Middle frontal gyrus (tissue), 1 donor: ENCODE data around the gene HSPA4.
A peak's percentile ranks its signal among the peaks of the same experiment; 100 is the strongest.
"Not testable (repeated sequence)": the region's sequence is repeated elsewhere in the genome, so short reads cannot be mapped to it uniquely, and the experiment has no call there.

Source experiments
- DNase-seq: peaks from one replicate; pipeline ENCODE4 v3.0.0-alpha.2; 2015; ENCODE audit warnings: low spot score; ENCODE audit errors: extremely low spot score

The HSPA4 gene

GRCh38 chr5:133051542-133052316 is at the start of gene HSPA4:
Gene HSPA4 (plus strand): TSS chr5:133052013. CDS start chr5:133052251, 238 bp downstream.
- DNase-seq: peak; percentile 94

- no peak for DNase-seq
Measured at GRCh38 chr5:133006653-133007052, 45.2 kb upstream of the HSPA4 start.

- DNase-seq: not testable (repeated sequence)
Measured at GRCh38 chr5:133008455-133008854, 43.4 kb upstream of the HSPA4 start.

GRCh38 chr5:133015466-133015865 is 36.3 kb upstream of the HSPA4 start:
- DNase-seq: no peak

GRCh38 chr5:133017964-133018363 is 33.8 kb upstream of the HSPA4 start:
- DNase-seq: no peak

GRCh38 chr5:133019471-133019870 is 32.3 kb upstream of the HSPA4 start:
- not testable (repeated sequence) for DNase-seq

GRCh38 chr5:133025804-133026663 is 25.8 kb upstream of the HSPA4 start, which contains the start of gene ZCCHC10:
Gene ZCCHC10 (minus strand): TSS chr5:133026549. CDS start chr5:133026537, 12 bp downstream.
- peak; percentile 92 for DNase-seq

GRCh38 chr5:133026664-133027153 is 25.1 kb upstream of the HSPA4 start:
- DNase-seq: no peak

GRCh38 chr5:133029416-133029815 is 22.4 kb upstream of the HSPA4 start:
- DNase-seq: no peak

GRCh38 chr5:133030343-133031005 is 21.3 kb upstream of the HSPA4 start:
- no peak for DNase-seq

- no peak for DNase-seq
Measured at GRCh38 chr5:133032852-133033742, 18.7 kb upstream of the HSPA4 start.

GRCh38 chr5:133034064-133034463 is 17.7 kb upstream of the HSPA4 start:
- no peak for DNase-seq

GRCh38 chr5:133035224-133035623 is 16.6 kb upstream of the HSPA4 start:
- no peak for DNase-seq

- DNase-seq: not testable (repeated sequence)
Measured at GRCh38 chr5:133036677-133037076, 15.1 kb upstream of the HSPA4 start.

- DNase-seq: no peak
Measured at GRCh38 chr5:133041157-133041784, 10.5 kb upstream of the HSPA4 start.

- DNase-seq: no peak
Measured at GRCh38 chr5:133041910-133042309, 9.9 kb upstream of the HSPA4 start.

GRCh38 chr5:133046560-133046959 is 5.3 kb upstream of the HSPA4 start:
- not testable (repeated sequence) for DNase-seq

- DNase-seq: no peak
Measured at GRCh38 chr5:133047404-133047803, 4.4 kb upstream of the HSPA4 start.

- no peak for DNase-seq
Measured at GRCh38 chr5:133048993-133049725, 2.7 kb upstream of the HSPA4 start.
